A549 (cell line): ENCODE data around the gene SIK3. TPM values are rescaled to one million over a fixed set of nuclear protein-coding genes. Genes with fewer than 3 reads are reported as not detected.
A peak's percentile ranks its signal among the peaks of the same experiment; 100 is the strongest.

Source experiments
- ATAC-seq, 2 experiments: fragments of 200-7000 bp in 1 of 2; fragments of >200 bp in 1 of 2; cut with Nextera tagmentation in 1 of 2; cut with Tn5 transposase in 1 of 2; 3 replicates each; pipeline versions ENCODE4 v1.8.0 to v1.9.1; 2018 to 2020; ENCODE audit warnings: mild to moderate bottlenecking in 1 of 2, moderate library complexity in 1 of 2
- CTCF ChIA-PET: fragments of 300-600 bp; sonication (Branson Sonifier 250); formaldehyde crosslinking; extraction: SDS; loops from one replicate; lab custom pipeline; 2021; ENCODE audit warnings: antibody characterized with exemption, inconsistent platforms; lab: Yijun Ruan, JAX
- POLR2A ChIA-PET: fragments of 350-600 bp; formaldehyde crosslinking; extraction: SDS; loops from one replicate; lab custom pipeline; 2021; ENCODE audit warnings: antibody characterized with exemption, inconsistent platforms; lab: Yijun Ruan, JAX
- DNase-seq, 2 experiments: peaks; one replicate each; pipeline versions ENCODE4 v3.0.0 to v3.0.0-alpha.2; 2011 to 2016; ENCODE audit warnings: low read depth in 1 of 2, low spot score in 1 of 2
- FAIRE-seq: peaks from 2 replicates; lab custom pipeline; 2011; peaks lifted over from hg19 to GRCh38; lab: Jason Lieb, UNC
- H3K27ac ChIP-seq, 2 experiments: fragments of >200 bp; sonication (Bioruptor Twin); formaldehyde crosslinking; 3 replicates each; pipeline ENCODE4 v1.5.1; 2016 to 2017
- H3K4me1 ChIP-seq: fragments of >200 bp; sonication (Bioruptor Twin); formaldehyde crosslinking; 3 replicates; pipeline ENCODE4 v1.6.1; 2016
- H3K4me2 ChIP-seq: fragments of >200 bp; sonication (Bioruptor Twin); formaldehyde crosslinking; 3 replicates; pipeline ENCODE4 v1.6.1; 2016
- H3K4me3 ChIP-seq: fragments of >200 bp; sonication (Bioruptor Twin); formaldehyde crosslinking; 3 replicates; pipeline ENCODE4 v1.5.1; 2016
- H3K9me3 ChIP-seq: fragments of >200 bp; sonication (Bioruptor Twin); formaldehyde crosslinking; 3 replicates; pipeline ENCODE4 v1.6.1; 2016
- BHLHE40 ChIP-seq: IDR thresholded peaks from 2 replicates; pipeline ENCODE4 v1.6.1; 2012; ENCODE audit warnings: low read depth, low read length, inconsistent platforms
- CBX2 ChIP-seq: fragments of 200-600 bp; sonication (generic); IDR thresholded peaks from 2 replicates; pipeline ENCODE4 v1.6.1; 2016; ENCODE audit warnings: low read depth, mild to moderate bottlenecking, borderline replicate concordance
- CHD2 ChIP-seq: fragments of 150-350 bp; IDR thresholded peaks from 2 replicates; pipeline ENCODE4 v1.6.1; 2014; ENCODE audit warnings: low read length; ENCODE audit not compliant: partially characterized antibody
- CHD4 ChIP-seq: fragments of 200-600 bp; sonication (generic); IDR thresholded peaks from 2 replicates; pipeline ENCODE4 v1.6.1; 2016; ENCODE audit warnings: antibody characterized with exemption, mild to moderate bottlenecking, borderline replicate concordance
- ESRRA ChIP-seq: fragments of 150-350 bp; IDR thresholded peaks from 2 replicates; pipeline ENCODE4 v1.6.1; 2014; ENCODE audit warnings: mild to moderate bottlenecking, low read length, borderline replicate concordance
- GATA3 ChIP-seq: IDR thresholded peaks from 2 replicates; pipeline ENCODE4 v1.6.1; 2012; ENCODE audit warnings: borderline replicate concordance
- HOXA7 ChIP-seq: fragments of 250-450 bp; sonication (Bioruptor Pico); IDR thresholded peaks from 2 replicates; pipeline ENCODE4 v1.5.0; 2020; ENCODE audit warnings: mild to moderate bottlenecking, moderate library complexity
- JUN ChIP-seq, 2 experiments: fragments of >200 bp; sonication (Bioruptor Twin); formaldehyde crosslinking; IDR thresholded peaks; 2 replicates in 1 of 2; 3 replicates in 1 of 2; pipeline ENCODE4 v1.6.1; 2016 to 2017
- MAFK ChIP-seq: fragments of 450-650 bp; IDR thresholded peaks from 2 replicates; pipeline ENCODE4 v1.6.1; 2014; ENCODE audit not compliant: partially characterized antibody
- MAZ ChIP-seq: fragments of 150-350 bp; IDR thresholded peaks from 2 replicates; pipeline ENCODE4 v1.6.1; 2014; ENCODE audit warnings: antibody characterized with exemption, low read depth, low read length, borderline replicate concordance
- MYC ChIP-seq: IDR thresholded peaks from 2 replicates; pipeline ENCODE4 v1.6.1; 2012; ENCODE audit warnings: mild to moderate bottlenecking, inconsistent platforms, low read length, improper control_type of control experiment, borderline replicate concordance
- NPAS2 ChIP-seq: fragments of 250-450 bp; sonication (Bioruptor Pico); IDR thresholded peaks from 2 replicates; pipeline ENCODE4 v1.8.0; 2022; ENCODE audit warnings: mild to moderate bottlenecking, moderate library complexity, borderline replicate concordance
- NR3C1 ChIP-seq: fragments of >200 bp; sonication (Bioruptor Twin); formaldehyde crosslinking; IDR thresholded peaks from 3 replicates; pipeline ENCODE4 v1.6.1; 2017
- PHF8 ChIP-seq: fragments of 200-600 bp; sonication (generic); IDR thresholded peaks from 2 replicates; pipeline ENCODE4 v1.6.1; 2016; ENCODE audit warnings: low read depth, mild to moderate bottlenecking, antibody characterized with exemption, moderate library complexity, borderline replicate concordance
- RCOR1 ChIP-seq: fragments of 150-350 bp; IDR thresholded peaks from 2 replicates; pipeline ENCODE4 v1.6.1; 2014; ENCODE audit warnings: antibody characterized with exemption, low read length, low read depth
- RFX5 ChIP-seq: fragments of 450-650 bp; IDR thresholded peaks from 2 replicates; pipeline ENCODE4 v1.7.1; 2014; ENCODE audit warnings: antibody characterized with exemption, mild to moderate bottlenecking, moderate library complexity
- ZFP36 ChIP-seq: fragments of 450-650 bp; IDR thresholded peaks from 2 replicates; pipeline ENCODE4 v1.6.1; 2014; ENCODE audit warnings: borderline replicate concordance; ENCODE audit not compliant: partially characterized antibody
- ZNF302 ChIP-seq: fragments of 250-450 bp; sonication (Bioruptor Pico); IDR thresholded peaks from 2 replicates; pipeline ENCODE4 v1.9.0; 2021; ENCODE audit warnings: inconsistent platforms, mild to moderate bottlenecking, moderate library complexity
- ZSCAN20 ChIP-seq: fragments of 250-450 bp; sonication (Bioruptor Pico); IDR thresholded peaks from 2 replicates; pipeline ENCODE4 v1.8.0; 2022; ENCODE audit warnings: mild to moderate bottlenecking, moderate library complexity
- WGBS: methylation state at CpG from one replicate; pipeline ENCODE4 v1.1.6; 2017; ENCODE audit errors: missing lambda C conversion rate; 5-methylcytosine and 5-hydroxymethylcytosine counted together
- polyA plus RNA-seq, 4 experiments: library from polyadenylated mRNA; depleted of rRNA in 3 of 4; stranded (reverse); fragments of >200 nt; fragmentation: RNase III in 1 of 4; extraction: RNeasy Plus Mini Kit Qiagen cat#74134 plus additional on column Dnase treatment in 1 of 4; gene quantifications; 2 replicates in 3 of 4; 3 replicates in 1 of 4; pipeline ENCODE4 v1.2.3, GENCODE V29; 2011 to 2017
- TF ChIP-seq, protein P1 (sequence below): IDR thresholded peaks from 2 replicates; pipeline ENCODE4 v1.6.1; 2012
- TF ChIP-seq, protein P2 (sequence below): fragments of >200 bp; sonication (Bioruptor Twin); formaldehyde crosslinking; IDR thresholded peaks from 3 replicates; pipeline ENCODE4 v1.5.1; 2016
- TF ChIP-seq, protein P3 (sequence below): fragments of 200-600 bp; sonication (generic); IDR thresholded peaks from 2 replicates; pipeline ENCODE4 v1.6.1; 2016; ENCODE audit warnings: antibody characterized with exemption, mild to moderate bottlenecking, moderate library complexity
- TF ChIP-seq, protein P4 (sequence below): fragments of 450-650 bp; IDR thresholded peaks from 2 replicates; pipeline ENCODE4 v1.6.1; 2014; ENCODE audit warnings: antibody characterized with exemption
- TF ChIP-seq, protein P5 (sequence below): IDR thresholded peaks from 2 replicates; pipeline ENCODE4 v1.6.1; 2012
- TF ChIP-seq, protein P6 (sequence below): fragments of >200 bp; sonication (Bioruptor Twin); formaldehyde crosslinking; IDR thresholded peaks from 2 replicates; pipeline ENCODE4 v1.6.1; 2016

SIK3 gene
- polyA plus RNA-seq, 2 of the 4 experiments (the other 2 are of a cell fraction) = 8.2 to 9.0 TPM

DNA sequence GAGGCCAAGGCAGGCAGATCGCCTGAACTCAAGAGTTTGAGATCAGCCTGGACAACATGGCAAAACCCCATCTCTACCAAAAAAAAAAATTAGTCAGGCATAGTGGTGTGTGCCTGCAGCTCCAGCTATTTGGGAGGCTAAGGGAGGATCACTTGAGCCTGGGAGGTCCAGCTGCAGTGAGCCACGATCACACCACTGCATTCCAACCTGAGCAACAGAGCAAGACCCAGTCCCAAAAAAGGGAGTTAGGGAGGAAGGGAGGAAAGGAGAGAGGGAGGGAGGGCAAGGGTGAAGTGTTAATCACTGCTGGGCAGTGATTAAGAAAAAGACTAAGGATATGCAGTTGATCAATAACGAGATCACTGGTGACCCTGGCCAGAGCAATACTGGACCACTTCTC, 204.8 kb downstream of the SIK3 start:
- no peak overlapping the region for H3K27ac ChIP-seq
- ChIA-PET CTCF (interaction anchor here (1.0 to 5.7 kb wide), 3 partner anchors 14 to 212 kb away, joined by 3 to 35 read pairs (median 3); partner anchors contain the start of gene APOA5), POLR2A (no interaction called here)
- 91% methylated on average over 3 of the region's 3 CpGs for WGBS
- ATAC-seq (no peak), FAIRE-seq (no peak), DNase-seq (no peak)
- TF ChIP-seq HOXA7 (CRISPR knock-in tag) (no peak), MAZ (no peak), ZNF302 (CRISPR knock-in tag) (no peak), CBX2 (no peak), MYC (no peak), GATA3 (no peak), RCOR1 (no peak), NR3C1 (no peak), MAFK (no peak), RFX5 (no peak), NPAS2 (no peak), ZSCAN20 (CRISPR knock-in tag) (no peak), JUN (IDR thresholded peaks at IDR 0.05) (no peak)
- TF ChIP-seq, protein P1, sequence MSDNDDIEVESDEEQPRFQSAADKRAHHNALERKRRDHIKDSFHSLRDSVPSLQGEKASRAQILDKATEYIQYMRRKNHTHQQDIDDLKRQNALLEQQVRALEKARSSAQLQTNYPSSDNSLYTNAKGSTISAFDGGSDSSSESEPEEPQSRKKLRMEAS = no peak
- TF ChIP-seq, protein P2, sequence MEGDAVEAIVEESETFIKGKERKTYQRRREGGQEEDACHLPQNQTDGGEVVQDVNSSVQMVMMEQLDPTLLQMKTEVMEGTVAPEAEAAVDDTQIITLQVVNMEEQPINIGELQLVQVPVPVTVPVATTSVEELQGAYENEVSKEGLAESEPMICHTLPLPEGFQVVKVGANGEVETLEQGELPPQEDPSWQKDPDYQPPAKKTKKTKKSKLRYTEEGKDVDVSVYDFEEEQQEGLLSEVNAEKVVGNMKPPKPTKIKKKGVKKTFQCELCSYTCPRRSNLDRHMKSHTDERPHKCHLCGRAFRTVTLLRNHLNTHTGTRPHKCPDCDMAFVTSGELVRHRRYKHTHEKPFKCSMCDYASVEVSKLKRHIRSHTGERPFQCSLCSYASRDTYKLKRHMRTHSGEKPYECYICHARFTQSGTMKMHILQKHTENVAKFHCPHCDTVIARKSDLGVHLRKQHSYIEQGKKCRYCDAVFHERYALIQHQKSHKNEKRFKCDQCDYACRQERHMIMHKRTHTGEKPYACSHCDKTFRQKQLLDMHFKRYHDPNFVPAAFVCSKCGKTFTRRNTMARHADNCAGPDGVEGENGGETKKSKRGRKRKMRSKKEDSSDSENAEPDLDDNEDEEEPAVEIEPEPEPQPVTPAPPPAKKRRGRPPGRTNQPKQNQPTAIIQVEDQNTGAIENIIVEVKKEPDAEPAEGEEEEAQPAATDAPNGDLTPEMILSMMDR = no peak
- TF ChIP-seq, protein P3, sequence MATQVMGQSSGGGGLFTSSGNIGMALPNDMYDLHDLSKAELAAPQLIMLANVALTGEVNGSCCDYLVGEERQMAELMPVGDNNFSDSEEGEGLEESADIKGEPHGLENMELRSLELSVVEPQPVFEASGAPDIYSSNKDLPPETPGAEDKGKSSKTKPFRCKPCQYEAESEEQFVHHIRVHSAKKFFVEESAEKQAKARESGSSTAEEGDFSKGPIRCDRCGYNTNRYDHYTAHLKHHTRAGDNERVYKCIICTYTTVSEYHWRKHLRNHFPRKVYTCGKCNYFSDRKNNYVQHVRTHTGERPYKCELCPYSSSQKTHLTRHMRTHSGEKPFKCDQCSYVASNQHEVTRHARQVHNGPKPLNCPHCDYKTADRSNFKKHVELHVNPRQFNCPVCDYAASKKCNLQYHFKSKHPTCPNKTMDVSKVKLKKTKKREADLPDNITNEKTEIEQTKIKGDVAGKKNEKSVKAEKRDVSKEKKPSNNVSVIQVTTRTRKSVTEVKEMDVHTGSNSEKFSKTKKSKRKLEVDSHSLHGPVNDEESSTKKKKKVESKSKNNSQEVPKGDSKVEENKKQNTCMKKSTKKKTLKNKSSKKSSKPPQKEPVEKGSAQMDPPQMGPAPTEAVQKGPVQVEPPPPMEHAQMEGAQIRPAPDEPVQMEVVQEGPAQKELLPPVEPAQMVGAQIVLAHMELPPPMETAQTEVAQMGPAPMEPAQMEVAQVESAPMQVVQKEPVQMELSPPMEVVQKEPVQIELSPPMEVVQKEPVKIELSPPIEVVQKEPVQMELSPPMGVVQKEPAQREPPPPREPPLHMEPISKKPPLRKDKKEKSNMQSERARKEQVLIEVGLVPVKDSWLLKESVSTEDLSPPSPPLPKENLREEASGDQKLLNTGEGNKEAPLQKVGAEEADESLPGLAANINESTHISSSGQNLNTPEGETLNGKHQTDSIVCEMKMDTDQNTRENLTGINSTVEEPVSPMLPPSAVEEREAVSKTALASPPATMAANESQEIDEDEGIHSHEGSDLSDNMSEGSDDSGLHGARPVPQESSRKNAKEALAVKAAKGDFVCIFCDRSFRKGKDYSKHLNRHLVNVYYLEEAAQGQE = no peak
- H3K4me3 ChIP-seq = no peak overlapping the region
- no peaks in the 10 kb centered on the region for H3K4me1 ChIP-seq
- no peak overlapping the region for H3K4me2 ChIP-seq
- no peaks in the 10 kb centered on the region for H3K9me3 ChIP-seq

DNA sequence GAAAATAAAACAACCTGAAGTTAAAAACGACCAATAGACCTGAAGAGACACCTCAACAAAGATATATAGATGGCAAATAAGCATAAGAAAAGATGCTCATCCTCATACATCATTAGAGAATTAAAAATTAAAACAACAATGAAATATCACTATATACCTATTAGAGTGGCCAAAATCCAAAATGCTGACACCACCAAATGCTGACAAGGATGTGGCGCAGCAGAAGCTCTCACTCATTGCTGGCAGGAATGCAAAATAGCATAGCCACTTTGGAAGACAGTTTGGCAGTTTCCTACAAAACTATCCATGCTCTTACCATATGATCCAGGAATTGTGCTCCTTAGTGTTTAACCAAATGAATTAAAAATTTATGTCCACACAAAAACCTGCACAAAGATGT, 205.9 kb downstream of the SIK3 start:
- Histone ChIP-seq H3K4me2 (no peak overlapping the region), H3K9me3 (no peaks in the 10 kb centered on the region), H3K27ac (no peak overlapping the region), H3K4me3 (no peak overlapping the region), H3K4me1 (no peaks in the 10 kb centered on the region)
- DNase-seq = no peak
- FAIRE-seq = no peak
- no peak for ATAC-seq
- WGBS = 53% methylated on average over 2 of the region's 2 CpGs
- ChIA-PET POLR2A (no interaction called here), CTCF (interaction anchor here (5.7 kb wide), 1 partner anchor 13 kb away, joined by 35 read pairs; no protein-coding TSS in a partner anchor)
- TF ChIP-seq NR3C1 = no peak
- TF ChIP-seq MAFK = peak; percentile 40
- TF ChIP-seq, protein P4, sequence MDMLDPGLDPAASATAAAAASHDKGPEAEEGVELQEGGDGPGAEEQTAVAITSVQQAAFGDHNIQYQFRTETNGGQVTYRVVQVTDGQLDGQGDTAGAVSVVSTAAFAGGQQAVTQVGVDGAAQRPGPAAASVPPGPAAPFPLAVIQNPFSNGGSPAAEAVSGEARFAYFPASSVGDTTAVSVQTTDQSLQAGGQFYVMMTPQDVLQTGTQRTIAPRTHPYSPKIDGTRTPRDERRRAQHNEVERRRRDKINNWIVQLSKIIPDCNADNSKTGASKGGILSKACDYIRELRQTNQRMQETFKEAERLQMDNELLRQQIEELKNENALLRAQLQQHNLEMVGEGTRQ = no peak
- TF ChIP-seq ZFP36 = no peak

DNA sequence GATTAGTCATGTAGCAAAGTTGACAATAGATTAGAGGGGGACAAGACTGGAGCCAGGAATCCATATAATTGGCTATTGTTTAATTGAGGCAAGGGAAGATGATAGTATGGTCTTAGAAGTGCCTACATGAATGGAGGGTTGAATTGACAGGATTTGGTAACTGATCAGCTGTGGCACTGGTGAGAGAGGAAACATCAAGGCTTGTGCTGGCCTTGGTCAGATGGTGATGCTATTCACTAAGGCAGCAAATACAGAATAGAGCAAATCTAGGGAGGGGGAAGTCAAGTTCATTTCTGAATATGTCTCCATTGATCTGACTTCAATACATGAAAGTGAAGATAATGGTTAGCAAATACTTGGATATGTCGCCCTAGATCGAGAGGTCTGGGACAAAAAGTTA, 206.5 kb downstream of the SIK3 start:
- FAIRE-seq = no peak
- DNase-seq = no peak
- WGBS = 97% methylated on average over 2 of the region's 2 CpGs
- no peak overlapping the region for H3K27ac ChIP-seq
- ATAC-seq = no peak
- CTCF ChIA-PET = interaction anchor here (1.2 to 5.7 kb wide), 2 partner anchors 12 kb away, joined by 3 to 35 read pairs; no protein-coding TSS in a partner anchor
- H3K4me2 ChIP-seq = no peak overlapping the region
- no peaks in the 10 kb centered on the region for H3K9me3 ChIP-seq
- POLR2A ChIA-PET = no interaction called here
- no peak overlapping the region for H3K4me3 ChIP-seq
- H3K4me1 ChIP-seq = no peaks in the 10 kb centered on the region
- TF ChIP-seq, protein P5, sequence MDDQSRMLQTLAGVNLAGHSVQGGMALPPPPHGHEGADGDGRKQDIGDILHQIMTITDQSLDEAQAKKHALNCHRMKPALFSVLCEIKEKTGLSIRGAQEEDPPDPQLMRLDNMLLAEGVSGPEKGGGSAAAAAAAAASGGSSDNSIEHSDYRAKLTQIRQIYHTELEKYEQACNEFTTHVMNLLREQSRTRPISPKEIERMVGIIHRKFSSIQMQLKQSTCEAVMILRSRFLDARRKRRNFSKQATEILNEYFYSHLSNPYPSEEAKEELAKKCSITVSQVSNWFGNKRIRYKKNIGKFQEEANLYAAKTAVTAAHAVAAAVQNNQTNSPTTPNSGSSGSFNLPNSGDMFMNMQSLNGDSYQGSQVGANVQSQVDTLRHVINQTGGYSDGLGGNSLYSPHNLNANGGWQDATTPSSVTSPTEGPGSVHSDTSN = no peak
- TF ChIP-seq, protein P6, sequence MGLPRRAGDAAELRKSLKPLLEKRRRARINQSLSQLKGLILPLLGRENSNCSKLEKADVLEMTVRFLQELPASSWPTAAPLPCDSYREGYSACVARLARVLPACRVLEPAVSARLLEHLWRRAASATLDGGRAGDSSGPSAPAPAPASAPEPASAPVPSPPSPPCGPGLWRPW = no peak
- TF ChIP-seq PHF8 (no peak), GATA3 (no peak), BHLHE40 (no peak), ESRRA (no peak), CHD2 (no peak), JUN (IDR thresholded peaks at IDR 0.05) (no peak), CHD4 (no peak)
- TF ChIP-seq, protein P2 = no peak
